HG02938 (cell line): Measurements from ENCODE around the gene PDCL2.
"Not testable (repeated sequence)": the region's sequence is repeated elsewhere in the genome, so short reads cannot be mapped to it uniquely, and the experiment has no call there.

Source experiments
- ATAC-seq: cut with Tn5 transposase; IDR thresholded peaks from one replicate; pipeline ENCODE4 v1.9.1; 2021; ENCODE audit warnings: mild to moderate bottlenecking, moderate library complexity; ENCODE audit not compliant: unreplicated experiment

PDCL2 gene

GRCh38 chr4:55598641-55599040 lies 6.6 kb upstream of the PDCL2 start:
- no peak for ATAC-seq

- no peak for ATAC-seq
Measured at GRCh38 chr4:55588160-55588559, 3.9 kb downstream of the PDCL2 start.

GRCh38 chr4:55582773-55583172 lies 9.3 kb downstream of the PDCL2 start:
- ATAC-seq: not testable (repeated sequence)

- ATAC-seq: no peak
Measured at GRCh38 chr4:55578341-55579010, 13.6 kb downstream of the PDCL2 start.

- no peak for ATAC-seq
Measured at GRCh38 chr4:55575513-55575912, 16.5 kb downstream of the PDCL2 start.

GRCh38 chr4:55574252-55574651 lies 17.8 kb downstream of the PDCL2 start:
- no peak for ATAC-seq

GRCh38 chr4:55571806-55572205 lies 20.2 kb downstream of the PDCL2 start:
- ATAC-seq: no peak

GRCh38 chr4:55568905-55569504 lies 23.0 kb downstream of the PDCL2 start:
- no peak for ATAC-seq

- peak; percentile 100 for ATAC-seq
Measured at GRCh38 chr4:55561889-55562288, 30.2 kb downstream of the PDCL2 start.

GRCh38 chr4:55560096-55560495 lies 31.9 kb downstream of the PDCL2 start:
- no peak for ATAC-seq

GRCh38 chr4:55554453-55555030 lies 37.5 kb downstream of the PDCL2 start:
- no peak for ATAC-seq

GRCh38 chr4:55553441-55554201 lies 38.4 kb downstream of the PDCL2 start:
- no peak for ATAC-seq

- ATAC-seq: not testable (repeated sequence)
Measured at GRCh38 chr4:55551964-55552363, 40.1 kb downstream of the PDCL2 start.

- ATAC-seq: no peak
Measured at GRCh38 chr4:55549888-55550287, 42.2 kb downstream of the PDCL2 start.

GRCh38 chr4:55547918-55548317 lies 44.1 kb downstream of the PDCL2 start:
- ATAC-seq: no peak

- no peak for ATAC-seq
Measured at GRCh38 chr4:55547466-55547770, 44.6 kb downstream of the PDCL2 start.

GRCh38 chr4:55546756-55547465 lies 45.1 kb downstream of the PDCL2 start, which contains the start of gene CLOCK:
Gene CLOCK (minus strand): TSS chr4:55546909. CDS start chr4:55482785, 64,124 bp downstream.
- peak; percentile 64 for ATAC-seq

GRCh38 chr4:55546506-55546755 lies 45.6 kb downstream of the PDCL2 start:
- peak; percentile 38 for ATAC-seq

- peak; percentile 45 for ATAC-seq
Measured at GRCh38 chr4:55545641-55546505, 46.2 kb downstream of the PDCL2 start.

- no peak for ATAC-seq
Measured at GRCh38 chr4:55545151-55545550, 46.9 kb downstream of the PDCL2 start.
